Amygdala (tissue), 56 donors: ENCODE results near the gene STAG1.
"Not testable (repeated sequence)": the region's sequence is repeated elsewhere in the genome, so short reads cannot be mapped to it uniquely, and the experiment has no call there.

Source experiments
- DNase-seq, 56 donors: peaks; one replicate each; lab custom pipeline; 2025; lab: John Stamatoyannopoulos, UW

The STAG1 gene

DNA sequence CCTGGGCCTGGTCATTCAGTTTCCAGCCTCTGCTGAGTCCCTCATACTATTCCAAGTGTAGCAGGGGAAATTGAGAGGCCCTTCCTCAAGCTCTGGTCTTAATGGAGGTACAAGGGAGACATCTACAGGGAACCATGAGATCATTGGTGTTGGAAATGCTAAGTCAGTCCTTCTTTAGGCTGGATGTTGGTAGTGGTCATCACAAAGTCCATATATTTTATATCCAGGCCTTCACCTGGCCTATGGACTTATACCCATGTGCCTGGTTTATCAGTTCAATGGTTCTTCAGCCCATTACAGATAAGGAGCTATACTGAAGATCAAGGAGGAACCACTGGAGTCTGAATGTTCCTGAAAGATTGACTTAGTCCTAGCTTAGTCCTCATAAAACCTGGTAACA, 135.0 kb downstream of the STAG1 start:
- DNase-seq: no peak

DNA sequence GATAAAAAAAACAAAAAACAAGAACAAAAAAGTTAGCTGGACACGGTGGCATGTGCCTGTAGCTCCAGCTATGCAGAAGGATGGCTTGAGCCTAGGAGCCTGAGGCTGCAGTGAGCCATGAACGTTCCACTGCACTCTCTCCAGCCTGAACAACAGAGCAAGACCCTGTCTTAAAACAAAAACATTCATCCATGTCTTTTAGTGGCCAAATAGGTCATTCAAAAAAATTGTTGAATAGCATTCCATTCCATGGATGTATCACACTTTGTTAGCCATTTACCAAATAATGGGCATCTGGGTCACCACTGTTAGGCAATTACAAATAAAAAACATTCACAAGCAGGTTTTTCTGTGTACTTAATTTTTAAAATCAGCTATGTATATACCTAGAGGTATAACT, 139.7 kb downstream of the STAG1 start:
- no peak for DNase-seq

DNA sequence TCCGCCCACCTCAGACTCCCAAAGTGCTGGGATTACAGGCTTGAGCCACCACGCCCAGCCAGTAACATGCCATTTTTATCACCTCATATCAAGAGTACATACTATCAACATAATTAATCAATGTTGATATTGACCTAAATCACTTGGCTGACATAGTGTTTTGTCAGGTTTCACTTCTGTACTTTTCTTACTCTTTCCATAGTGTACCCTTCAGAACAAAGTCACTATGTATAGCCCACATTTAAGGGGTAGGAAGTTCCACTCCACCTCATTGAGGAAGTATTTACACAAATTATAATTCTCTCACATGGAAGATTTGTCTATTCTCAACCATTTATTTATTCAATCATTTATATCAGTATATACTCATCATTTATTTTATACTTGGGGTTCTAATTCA, 145.2 kb downstream of the STAG1 start:
- no peak for DNase-seq

DNA sequence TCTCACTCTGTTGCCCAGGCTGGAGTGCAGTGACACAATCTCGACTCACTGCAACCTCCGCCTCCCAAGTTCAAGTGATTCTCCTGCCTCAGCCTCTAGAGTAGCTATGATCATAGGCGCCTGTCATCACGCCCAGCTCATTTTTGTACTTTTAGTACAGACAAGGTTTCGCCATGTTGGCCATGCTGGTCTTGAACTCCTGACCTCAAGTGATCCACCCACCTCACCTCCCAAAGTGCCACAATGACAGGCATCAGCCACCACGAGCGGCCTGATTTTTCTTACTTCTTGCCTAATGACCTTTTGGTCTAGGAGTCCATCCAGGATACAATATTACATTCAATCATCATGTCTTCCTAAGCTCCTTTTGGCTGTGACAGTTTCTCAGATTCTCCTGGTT, 146.0 kb downstream of the STAG1 start:
- DNase-seq: not testable (repeated sequence)

DNA sequence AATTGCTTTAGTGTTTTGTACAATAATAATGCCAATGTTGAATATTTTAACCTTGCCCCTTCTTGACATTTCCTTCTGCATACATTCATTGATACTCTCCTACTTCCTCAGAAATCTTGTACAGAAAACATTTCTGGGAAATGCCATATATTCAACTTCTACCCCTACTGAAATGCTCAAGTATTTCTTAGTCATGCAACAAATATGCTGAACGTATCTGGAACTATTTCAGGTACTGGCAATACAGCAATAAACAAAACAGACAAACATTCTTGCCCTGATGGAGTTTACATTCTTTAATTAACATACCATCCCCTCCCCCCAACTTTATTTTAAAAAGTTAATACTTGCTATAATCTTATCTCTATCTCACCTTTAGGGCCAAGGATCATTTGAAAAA, 147.2 kb downstream of the STAG1 start:
- no peak for DNase-seq

DNA sequence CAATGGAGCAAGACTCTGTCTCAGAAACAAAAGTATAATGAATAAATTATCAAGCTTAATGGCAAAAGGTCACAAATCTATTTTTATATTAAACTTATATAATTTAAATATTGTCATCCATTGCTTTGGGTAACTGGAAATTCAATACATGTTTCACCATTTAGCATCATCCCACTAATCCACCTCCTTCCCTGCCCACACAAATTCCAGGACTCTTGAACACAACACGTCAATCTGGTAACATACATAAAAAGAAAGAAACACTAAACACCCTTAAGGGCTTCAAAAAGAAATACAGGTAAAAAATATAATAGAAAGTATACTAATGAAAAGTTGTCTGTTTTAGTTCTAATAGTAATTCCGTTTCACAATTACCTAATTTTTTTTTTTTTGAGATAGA, 149.4 kb downstream of the STAG1 start:
- DNase-seq: no peak

DNA sequence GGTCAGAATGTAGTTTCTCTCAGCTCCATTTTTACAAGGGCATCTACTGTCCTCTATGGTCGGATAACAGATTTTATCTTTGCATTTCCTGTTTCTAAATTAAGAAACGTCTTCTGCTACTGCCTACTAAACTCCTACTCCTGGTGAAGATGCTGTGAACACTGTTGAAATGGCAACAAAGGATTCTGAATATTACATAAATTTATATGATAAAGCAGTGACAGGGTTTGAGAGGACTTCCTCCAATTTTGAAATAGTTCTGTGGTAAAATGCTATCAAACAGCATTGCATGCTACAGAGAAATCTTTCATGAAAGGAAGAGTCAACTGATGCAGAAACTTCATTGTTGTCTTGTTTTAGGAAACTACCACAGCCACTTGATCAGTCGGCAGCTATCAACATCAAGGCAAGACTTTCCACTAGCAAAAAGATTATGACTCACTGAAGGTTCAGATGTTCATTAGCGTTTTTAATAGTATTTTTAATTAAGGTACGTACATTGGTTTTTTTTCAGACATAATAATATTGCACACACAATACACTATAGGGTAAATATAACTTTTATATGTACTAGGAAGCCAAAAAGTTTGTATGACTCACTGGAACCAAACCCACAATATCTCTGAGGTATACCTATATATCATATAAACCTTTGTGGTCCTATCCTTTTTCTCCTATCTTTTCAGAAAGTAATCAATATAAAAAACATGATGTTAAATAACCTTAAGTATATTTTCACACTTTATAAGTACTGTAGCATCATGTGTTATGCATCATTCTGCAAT, 156.1 kb downstream of the STAG1 start:
- no peak for DNase-seq

DNA sequence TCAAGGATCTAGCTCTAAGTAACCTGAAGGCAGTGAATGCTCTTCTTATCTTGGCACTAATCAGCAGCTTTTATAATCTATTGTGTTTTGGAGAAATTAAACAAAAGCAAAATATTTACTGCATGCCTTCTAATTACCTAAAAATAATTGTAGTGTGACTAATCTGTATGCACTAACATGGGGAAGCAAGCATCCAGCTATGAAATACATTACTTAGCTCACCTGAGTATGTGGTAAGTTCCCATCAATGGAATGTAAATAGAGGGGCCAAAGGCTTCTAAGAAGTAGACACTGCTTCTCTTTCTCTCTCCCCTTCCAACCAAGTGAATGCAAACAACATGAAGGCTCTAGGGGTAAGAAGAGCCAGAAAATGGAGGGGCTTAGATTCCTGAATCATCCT, 165.6 kb downstream of the STAG1 start:
- DNase-seq: no peak

DNA sequence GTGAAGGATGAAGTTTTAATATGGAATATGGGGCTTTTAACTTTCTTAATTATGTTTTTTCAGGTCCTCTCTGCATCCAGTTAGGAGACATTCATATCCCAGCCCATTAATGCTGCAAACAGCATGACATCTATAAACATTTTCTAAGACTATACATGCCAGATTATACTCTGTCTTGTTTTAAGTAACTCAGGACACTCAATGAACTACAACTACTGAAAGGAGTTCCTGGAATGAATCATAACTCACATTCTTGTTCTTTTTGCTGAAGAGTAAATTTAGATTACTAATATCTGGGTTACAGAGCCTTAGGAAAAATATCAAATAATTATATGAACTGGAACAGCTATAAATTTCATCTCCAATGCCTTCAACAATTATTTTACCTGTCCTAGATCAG, 167.4 kb downstream of the STAG1 start:
- DNase-seq: no peak

DNA sequence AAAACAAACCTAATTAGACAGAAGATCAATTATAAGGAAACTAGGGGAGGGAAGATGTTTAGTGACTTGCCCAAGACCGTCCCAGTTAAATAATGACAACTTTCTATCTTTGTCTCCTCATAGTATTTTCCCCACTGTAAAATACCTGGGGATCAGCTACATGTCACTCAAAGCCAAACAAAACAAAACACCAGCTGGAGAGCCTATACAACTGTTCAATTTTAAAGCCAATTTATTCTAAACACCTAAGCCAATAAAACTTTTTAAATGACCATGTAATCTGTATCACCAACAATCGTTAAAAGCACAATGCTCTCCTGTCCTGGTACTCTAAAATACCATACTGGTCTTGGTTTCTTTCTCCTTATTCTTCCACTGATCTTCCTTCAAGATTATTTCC, 168.4 kb downstream of the STAG1 start:
- DNase-seq: no peak

DNA sequence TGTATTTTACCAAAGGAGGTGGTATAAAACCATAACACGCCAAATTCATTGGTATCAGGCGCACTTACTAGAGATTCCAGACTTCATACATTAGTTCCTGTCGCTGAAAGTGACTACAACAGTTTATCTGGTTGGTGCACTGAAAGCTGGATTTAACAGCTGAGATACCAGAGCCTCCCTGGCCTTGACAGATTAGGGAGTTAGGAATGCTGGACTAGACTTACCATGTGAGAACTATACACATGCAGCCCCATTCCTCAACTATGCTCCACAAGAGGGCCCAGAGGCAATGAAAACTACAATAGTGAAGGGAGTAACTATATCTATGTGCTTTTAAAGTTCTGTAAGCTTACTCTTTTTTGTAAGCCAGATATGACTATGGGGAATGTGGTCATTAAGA, 174.4 kb downstream of the STAG1 start:
- DNase-seq: no peak

DNA sequence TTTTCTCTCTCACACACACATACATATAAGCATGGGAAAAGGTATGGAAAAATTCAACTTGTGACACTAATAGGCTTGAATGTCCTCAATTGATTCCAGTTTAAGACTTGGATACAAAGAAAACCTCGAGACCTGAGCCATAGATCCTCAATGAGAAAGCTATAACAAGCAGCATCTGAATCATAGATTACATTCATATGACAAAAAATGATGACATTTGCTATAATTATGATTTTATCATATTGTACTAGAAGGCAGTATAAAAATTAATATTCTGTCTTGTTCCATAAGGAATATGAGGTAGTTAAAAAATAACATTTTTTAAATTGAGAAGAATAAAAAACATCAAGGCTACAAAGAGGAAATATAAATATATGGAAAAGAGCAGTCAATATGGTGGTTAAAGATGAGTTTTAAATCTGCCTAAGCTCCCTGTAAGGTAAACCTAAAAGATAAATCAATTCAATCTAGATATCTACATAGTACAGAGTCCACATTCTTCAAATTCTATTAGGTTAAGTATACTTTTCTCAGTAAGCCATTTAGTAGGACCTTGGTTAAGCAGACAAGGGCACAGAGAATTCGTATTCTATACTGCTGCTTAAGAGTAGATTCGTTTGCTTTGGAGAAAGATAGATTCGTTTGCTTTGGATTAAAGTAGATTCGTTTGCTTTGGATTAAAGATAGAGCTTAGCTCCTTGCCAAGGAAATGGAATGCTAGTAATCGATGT, 175.7 kb downstream of the STAG1 start:
- DNase-seq: no peak

DNA sequence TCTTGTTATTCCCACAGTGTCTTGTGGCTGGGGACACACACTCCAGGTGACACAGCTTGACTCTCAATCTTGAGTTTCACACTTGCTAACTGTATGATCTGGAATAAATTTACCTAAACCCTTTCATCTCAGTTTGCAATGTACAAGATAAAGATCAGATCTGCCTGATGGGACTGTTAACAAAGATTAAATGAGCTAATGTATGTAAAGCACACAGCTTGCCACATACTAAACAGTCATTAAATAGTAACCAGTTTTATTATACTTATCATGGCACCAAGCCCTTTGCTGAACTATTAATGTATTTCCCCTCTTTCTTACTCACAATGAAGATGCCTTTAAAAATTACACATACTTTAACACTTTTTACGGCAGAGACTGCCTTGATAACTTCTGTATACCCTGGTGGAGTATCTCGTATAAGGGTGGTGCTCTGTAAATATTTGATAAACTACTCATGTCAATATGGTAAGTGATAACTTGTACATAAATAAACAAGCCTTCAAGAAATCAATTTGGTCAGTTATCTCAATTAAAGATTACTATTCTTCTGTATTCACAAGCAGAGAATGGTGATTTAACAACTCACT, 184.5 kb downstream of the STAG1 start:
- no peak for DNase-seq

DNA sequence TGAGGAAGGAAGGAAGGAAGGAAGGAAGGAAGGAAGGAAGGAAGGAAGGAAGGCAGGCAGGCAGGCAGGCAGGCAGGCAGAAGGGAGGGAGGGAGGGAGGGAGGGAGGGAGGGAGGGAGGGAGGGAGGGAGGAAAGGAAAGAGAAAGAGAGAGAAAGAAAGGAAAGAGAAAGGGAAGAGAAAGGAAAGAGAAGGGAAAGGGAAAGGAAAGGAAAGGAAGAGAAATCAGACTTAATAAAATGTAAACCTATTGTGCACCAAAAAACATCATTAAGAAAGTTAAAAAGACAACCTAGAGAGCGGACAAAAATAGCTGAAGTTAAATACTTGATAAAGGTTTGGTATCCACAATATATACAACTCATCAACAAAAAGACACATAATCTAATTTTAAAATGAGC, 187.2 kb downstream of the STAG1 start:
- DNase-seq: not testable (repeated sequence)

DNA sequence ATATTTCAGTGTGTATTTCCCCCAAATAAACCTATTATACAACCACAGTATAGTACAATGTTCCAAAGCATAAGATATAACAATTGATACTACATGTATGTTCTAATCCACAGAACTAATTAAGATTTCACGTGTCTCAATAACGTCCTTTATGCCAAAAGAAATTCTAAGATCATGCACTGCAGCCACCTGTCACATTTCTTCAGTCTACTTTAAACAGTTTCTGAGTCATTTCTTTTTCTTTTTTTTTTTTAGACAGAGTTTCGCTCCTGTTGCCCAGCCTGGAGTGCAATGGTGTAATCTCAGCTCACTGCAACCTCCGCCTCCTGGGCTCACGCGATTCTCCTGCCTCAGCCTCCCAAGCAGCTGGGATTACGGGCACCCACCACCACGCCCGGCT, 190.2 kb downstream of the STAG1 start:
- DNase-seq: no peak

DNA sequence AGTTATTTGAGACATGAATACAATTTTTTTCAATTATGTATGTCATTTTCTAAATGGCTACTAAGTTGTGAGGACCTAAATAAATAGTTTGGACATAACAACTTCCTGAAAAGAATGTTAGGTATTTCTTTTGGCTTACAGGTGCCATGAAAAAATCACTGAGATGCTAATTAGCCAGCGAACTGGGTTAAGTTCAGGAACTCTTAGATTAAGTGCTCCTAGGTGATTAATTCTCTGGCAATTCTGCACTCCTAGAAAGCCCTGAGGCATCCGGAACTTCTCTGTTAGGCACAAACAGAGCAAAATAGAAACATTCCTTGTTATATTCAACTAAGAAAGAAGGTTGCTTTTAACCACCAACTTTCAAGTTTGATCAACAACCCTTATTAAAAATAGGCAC, 192.3 kb downstream of the STAG1 start:
- DNase-seq: no peak

DNA sequence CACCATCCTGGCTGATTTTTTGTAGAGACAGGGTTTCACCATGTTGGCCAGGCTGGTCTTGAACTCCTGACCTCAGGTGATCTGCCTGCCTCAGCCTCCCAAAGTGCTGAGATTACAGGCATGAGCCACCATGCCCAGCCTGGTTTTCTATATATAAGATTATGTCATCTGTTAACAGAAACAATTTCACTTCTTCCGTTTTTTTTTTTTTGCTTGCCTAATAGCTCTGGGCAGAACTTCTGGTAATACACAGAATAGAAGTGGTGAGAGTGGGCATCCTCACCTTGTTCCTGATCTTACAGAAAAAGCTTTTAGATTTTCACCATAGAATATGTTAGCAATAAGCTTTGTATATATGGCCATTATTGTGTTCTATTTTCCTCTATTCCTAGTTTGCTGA, 202.7 kb downstream of the STAG1 start:
- DNase-seq: not testable (repeated sequence)

DNA sequence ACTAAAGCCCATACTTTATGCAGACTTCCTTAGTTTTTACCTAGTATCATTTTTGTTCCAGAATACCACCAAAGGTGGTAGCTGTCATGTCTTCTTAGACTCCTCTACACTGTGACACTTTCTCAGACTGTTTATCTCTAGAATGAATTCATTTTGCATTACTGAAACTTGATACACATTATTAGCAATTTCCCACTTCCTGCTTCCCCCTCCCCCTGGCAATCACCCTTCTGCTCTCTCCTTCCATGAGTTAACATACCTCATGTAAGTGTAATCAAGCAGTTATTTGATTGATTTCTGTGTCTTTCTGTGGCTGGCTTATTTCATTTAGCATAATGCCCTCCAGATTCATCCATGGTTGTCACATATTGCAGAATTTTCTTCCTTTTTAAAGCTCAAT, 204.9 kb downstream of the STAG1 start:
- DNase-seq: no peak

DNA sequence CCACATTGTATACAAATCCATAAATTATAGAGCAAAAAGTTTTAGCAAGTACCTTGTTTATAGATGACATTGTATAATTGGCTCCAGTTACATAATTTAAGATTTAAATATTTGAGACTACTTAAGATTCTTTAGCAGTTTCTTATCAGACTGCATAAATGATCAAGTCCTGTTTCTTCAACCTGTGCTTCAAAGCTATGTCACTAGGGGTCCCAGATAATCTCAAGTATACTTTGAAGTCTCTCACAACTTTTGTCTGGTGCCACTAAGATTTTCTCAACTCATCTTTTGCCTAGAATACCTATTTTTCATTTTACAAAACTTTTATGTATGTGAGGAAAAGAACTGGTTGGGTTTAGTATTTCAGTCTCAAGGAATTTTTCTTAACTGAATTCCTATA, 205.5 kb downstream of the STAG1 start:
- no peak for DNase-seq

DNA sequence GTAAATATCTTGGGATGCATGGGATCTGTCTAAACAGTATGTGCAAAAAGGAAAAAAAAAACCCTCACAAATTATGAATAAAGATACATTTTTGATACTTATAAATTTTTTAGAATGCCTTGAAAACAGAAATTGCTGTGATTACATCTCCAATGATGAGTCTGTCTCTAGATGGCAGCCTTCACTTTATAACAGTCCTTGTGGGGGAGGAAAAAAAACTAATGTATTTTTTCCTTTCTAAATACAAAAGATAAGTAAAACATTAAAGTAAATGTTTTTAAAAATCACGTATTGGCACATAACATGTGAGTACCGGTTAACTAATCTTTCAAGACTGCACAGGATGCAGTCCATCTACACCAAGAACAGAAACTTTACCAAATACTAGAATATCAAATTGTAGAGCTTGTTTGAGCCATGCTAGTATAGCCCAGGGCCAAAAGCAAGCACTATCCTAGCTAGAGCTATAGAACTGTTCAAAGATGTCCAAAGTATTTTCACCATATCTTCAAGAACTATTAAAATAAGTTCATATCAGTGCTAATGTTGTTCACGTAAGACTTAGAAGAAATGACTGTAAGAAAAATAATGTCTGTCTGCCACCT, 206.4 kb downstream of the STAG1 start:
- peak in 1 of 56 donors; percentile 4 for DNase-seq

DNA sequence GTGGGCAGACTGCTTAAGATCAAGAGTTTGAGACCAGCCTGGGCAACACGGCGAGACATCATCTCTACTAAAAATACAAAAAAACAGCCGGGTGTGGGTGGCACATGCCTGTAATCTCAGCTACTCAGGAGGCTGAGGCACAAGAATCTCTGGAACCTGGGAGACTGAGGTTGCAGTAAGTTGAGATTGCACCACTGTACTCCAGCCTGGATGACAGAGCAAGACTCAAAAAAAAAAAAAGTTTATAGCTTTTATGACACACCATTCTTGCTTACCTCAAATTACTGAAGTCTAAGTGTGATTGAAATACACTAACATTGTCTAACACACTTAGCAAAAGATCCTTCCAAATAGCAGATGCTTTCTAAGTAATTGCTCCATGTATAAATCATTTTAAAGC, 207.6 kb downstream of the STAG1 start:
- no peak for DNase-seq

DNA sequence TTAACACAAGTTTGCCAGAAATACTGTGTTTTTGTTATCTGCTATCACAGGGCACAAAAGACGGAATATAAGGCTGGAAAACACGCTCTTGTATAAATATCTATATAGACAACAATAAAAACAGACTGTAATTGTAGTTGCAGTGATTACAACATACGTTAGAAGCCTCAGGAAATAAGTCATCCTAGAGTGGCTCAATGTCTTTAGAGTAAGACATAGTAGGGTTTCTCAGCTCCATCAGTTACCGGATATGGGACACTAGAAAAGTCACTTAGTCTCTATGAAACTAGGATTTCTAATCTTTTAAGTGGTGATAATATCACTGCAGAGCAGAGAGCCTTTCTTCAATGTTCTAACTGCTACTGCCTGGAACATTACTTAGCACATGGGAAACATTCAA, 208.8 kb downstream of the STAG1 start:
- DNase-seq: no peak
